DMS153 treated with DMSO at 0.1 percent for 48 hours (cell line): ENCODE results near the gene SHOX.
"Not testable (repeated sequence)": the region's sequence is repeated elsewhere in the genome, so short reads cannot be mapped to it uniquely, and the experiment has no call there.

Experiments used
- DNase-seq: peaks from one replicate; lab custom pipeline; 2025; ENCODE audit not compliant: unreplicated experiment; lab: John Stamatoyannopoulos, UW

The SHOX gene

GRCh38 chrX:630612-631496, at the start of gene SHOX:
Gene SHOX, plus strand, starts transcription at chrX:630791. Its CDS starts 107 bp downstream, at chrX:630898.
- DNase-seq = no peak

- no peak for DNase-seq
Observed at GRCh38 chrX:581066-581465, 49.5 kb upstream of the SHOX start.

DNA sequence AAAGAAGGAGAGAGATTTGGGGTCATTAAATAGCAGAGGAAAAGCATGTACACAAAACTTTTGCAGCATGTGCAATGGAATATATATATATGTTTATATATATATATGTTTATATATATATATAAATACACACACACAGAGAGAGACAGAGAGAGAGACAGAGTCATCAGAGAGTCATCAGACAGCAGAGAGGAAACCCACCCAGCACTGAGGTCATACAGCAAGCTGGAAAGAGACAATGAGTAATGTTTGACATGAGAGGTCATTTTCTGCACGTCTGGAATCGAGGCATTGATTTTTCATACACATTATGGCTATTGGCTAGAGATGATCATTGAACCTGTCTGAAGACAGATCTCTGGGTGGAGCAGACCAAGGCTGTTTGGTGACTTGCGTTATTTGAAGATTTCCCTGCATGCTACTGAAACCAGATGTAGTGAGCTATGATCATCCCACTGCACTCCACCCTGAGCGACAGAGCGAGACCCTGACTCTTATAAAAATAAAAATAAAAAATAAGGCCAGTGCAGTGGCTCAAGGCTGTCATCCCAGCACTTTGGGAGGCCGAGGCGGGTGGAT, 48.8 kb upstream of the SHOX start:
- no peak for DNase-seq

DNA sequence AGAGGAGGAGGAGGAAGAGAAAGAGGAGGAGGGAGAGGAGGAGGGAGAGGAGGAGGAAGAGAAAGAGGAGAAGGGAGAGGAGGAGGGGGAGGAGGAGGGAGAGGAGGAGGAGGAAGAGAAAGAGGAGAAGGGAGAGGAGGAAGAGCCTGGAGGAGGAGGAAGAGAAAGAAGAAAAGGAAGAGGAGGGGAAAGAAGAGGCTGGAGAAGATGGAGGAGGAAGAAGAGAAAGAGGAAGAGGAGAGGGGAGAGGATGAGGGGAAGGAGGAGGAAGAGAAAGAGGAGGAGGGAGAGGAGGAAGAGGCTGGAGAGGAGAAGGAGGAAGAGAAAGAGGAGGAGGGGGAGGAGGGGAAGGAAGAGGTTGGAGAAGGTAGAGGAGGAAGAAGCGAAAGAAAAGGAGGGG, 46.0 kb upstream of the SHOX start:
- no peak for DNase-seq

DNA sequence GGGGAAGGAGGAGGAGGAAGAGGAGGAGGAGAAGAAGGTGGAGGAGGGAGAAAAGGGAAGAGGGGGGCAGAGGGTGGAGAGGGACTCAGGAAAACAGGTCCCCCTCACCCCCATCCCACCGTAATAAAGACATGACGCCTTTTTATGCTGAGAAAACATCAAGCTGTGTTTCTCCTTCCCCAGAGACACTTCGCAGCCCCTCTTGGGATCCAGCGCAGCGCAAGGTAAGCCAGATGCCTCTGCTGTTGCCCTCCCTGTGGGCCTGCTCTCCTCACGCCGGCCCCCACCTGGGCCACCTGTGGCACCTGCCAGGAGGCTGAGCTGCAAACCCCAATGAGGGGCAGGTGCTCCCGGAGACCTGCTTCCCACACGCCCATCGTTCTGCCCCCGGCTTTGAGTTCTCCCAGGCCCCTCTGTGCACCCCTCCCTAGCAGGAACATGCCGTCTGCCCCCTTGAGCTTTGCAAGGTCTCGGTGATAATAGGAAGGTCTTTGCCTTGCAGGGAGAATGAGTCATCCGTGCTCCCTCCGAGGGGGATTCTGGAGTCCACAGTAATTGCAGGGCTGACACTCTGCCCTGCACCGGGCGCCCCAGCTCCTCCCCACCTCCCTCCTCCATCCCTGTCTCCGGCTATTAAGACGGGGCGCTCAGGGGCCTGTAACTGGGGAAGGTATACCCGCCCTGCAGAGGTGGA, 45.3 kb upstream of the SHOX start:
- no peak for DNase-seq

- no peak for DNase-seq
Observed at GRCh38 chrX:586351-586750, 44.2 kb upstream of the SHOX start.

GRCh38 chrX:589261-589660, 41.3 kb upstream of the SHOX start:
- DNase-seq = not testable (repeated sequence)

- DNase-seq = no peak
Observed at GRCh38 chrX:590693-591404, 39.7 kb upstream of the SHOX start.

GRCh38 chrX:599837-600715, 30.5 kb upstream of the SHOX start:
- no peak for DNase-seq

- DNase-seq = not testable (repeated sequence)
Observed at GRCh38 chrX:603029-603428, 27.6 kb upstream of the SHOX start.

- DNase-seq = not testable (repeated sequence)
Observed at GRCh38 chrX:604616-605015, 26.0 kb upstream of the SHOX start.

DNA sequence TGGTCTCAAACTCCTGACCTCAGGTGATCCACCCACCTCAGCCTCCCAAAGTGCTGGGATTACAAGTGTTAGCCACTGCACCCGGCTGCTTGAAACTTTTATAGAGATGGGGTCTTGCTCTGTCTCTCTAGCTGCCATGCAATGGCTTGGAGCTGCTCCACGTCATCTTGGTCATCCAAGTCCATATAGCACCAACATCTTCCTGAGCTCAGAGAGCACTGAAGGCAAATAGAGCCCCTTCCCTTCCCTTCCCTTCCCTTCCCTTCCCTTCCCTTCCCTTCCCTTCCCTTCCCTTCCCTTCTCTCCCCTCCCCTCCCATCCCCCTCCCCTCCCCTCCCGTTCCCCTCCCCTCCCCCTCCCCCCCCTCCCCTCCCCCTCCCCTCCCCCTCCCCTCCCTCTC, 22.5 kb upstream of the SHOX start:
- DNase-seq = not testable (repeated sequence)

DNA sequence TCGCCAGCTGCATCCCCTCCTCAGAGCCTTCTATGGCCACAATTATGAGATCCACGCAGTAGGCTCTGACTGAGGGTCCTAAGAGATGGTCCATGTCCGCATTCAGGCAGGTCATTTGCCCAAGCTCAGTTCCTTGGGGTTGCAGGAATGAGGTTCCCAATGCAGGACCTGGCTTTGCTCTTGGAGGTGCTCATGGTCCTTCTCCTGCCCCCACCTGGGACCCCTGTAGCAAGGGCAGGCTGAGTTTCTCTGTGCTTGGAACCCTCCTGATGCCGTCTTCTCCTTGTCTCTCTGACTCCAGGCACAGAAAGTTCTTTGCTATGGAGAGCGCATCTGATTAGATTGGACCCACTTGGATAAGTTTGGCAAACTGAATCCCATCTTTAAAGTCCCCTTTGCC, 16.5 kb upstream of the SHOX start:
- no peak for DNase-seq

GRCh38 chrX:617401-617800, 13.2 kb upstream of the SHOX start:
- DNase-seq = no peak

DNA sequence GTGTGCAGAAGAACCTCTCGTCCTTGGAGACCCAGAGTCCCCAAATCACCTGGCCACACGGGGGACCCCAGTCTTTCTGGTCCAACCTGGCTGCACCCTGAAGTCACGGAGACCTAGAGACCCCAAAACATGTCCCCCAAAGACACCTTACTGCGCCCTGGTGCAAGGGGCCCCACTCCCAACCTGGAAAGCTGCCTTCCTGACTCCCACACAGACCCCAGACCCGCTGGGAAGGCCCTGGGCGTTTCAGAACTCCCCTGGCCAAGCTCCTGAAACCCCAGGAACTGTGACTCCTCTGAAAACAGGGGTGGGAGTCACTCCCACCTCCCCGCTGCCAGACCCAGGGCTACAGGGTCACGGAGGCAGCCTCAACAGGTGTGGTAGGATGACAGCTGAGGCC, 12.7 kb upstream of the SHOX start:
- DNase-seq = no peak

- not testable (repeated sequence) for DNase-seq
Observed at GRCh38 chrX:618304-618703, 12.3 kb upstream of the SHOX start.

DNA sequence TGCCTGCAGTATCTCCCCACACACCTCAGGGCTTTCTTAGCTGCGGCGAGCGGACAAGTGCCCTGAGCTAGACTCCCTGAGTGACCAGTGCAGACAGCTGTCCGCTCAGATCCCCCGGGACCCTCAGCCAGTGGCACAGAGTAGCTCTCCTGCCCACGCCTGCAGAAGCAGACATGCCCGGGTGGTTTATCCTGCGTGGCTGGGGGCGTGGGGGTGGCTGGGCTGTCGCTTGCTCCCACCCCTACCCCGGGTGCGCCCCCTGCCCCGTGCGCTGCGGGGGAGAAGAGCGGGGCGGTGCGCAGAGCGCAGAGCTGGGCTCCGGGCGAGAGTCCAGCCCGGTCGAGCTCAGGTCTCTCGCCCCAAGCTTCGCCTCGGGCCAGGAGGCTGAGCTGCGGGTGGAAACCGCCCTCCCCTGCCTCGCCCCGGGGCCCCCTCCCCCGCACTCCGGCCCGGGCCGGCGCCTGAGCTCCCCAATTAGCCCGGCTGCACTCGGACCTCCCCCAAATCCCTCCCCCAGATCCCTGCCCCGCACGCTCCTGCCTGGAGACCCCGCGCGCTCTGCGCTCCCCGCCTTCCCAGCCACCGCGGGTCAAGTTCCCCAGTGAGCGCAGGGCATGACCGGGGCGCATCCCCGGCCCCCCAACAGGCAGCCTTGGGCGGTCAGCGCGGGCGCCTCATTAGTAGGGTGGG, 11.7 kb upstream of the SHOX start:
- no peak for DNase-seq

DNA sequence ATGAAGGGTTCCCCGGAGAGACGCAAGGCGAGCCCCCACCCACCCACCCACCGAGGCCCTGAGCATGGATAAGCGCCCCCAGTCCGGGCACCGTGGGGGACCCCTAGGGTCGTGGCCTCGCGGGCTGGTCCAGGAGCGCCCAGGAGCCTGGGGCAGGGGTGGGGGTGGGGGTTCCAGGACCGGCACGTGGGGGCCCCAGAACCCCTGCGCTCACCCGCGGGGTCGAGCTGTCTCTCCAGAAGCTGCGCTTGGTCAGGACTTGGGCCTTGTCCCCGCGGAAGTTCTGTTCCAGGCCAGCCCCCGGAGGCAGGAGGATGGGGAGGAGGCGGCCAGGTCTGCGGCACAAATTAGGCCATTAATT, 11.2 kb upstream of the SHOX start:
- no peak for DNase-seq

DNA sequence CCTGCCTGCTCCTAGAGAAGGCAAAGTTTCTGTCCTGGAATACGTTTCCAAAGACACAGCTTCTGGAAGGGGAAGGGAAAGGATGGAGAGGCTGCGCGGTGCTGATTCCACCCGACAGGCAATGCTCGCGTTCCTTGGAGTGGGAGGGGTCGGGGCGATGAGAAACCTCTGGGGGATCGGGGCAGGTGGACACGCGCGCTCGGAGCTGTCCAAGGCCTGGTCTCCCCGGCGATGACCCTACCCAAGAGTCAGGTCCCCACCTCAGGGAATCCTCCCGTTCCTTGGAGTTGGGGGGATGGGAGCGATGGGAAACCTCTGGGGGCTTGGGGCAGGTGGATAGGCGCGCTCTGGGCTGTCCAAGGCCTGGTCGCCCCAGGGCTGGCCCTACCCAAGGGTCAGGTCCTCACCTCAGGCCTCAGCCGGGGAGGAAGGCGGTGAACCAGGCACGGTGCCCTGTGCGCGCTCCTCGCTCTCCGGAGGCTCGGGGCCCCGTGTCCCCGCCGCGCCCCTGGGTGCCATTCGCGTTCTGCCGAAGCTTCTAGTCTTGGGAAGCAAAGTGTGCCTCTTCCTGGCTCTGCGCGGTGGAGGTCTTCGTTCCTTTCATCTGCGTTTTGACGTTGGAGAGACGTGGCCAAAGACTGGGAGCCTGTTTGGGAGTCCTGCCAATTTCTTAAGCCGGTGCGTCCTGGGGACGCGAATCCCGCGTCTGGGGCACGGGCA, 10.6 kb upstream of the SHOX start:
- DNase-seq = no peak
